Calu3 (cell line): ENCODE results near the gene RLBP1. TPM values are rescaled to one million over a fixed set of nuclear protein-coding genes. Genes with fewer than 3 reads are reported as not detected.

Source experiments
- BruUV-seq: library from RNA; stranded (reverse); fragments of 400-500 nt; replicated peaks from 2 replicates; lab custom pipeline; 2021; lab: Mats Ljungman, UMichigan
- CTCF ChIA-PET: fragments of 300-600 bp; sonication (Branson Sonifier 250); formaldehyde crosslinking; loops from one replicate; lab custom pipeline; 2022; ENCODE audit warnings: antibody characterized with exemption; lab: Charles Lee
- DNase-seq: peaks from one replicate; pipeline ENCODE4 v3.0.0; 2022
- H3K27ac Mint-ChIP-seq: one replicate; pipeline ENCODE4 v1.8.0; 2022; ENCODE audit warnings: mixed read lengths; ENCODE audit not compliant: unreplicated experiment
- H3K27me3 Mint-ChIP-seq: one replicate; pipeline ENCODE4 v1.8.0; 2022; ENCODE audit warnings: mixed read lengths; ENCODE audit not compliant: unreplicated experiment
- H3K36me3 Mint-ChIP-seq: one replicate; pipeline ENCODE4 v1.8.0; 2022; ENCODE audit warnings: mild to moderate bottlenecking, moderate library complexity, mixed read lengths; ENCODE audit not compliant: insufficient read depth, unreplicated experiment
- H3K4me1 Mint-ChIP-seq: one replicate; pipeline ENCODE4 v1.8.0; 2022; ENCODE audit warnings: mild to moderate bottlenecking, low read depth, mixed read lengths; ENCODE audit not compliant: unreplicated experiment
- H3K4me3 Mint-ChIP-seq: one replicate; pipeline ENCODE4 v1.8.0; 2022; ENCODE audit warnings: mild to moderate bottlenecking, low read depth, moderate library complexity, mixed read lengths; ENCODE audit not compliant: unreplicated experiment
- H3K9me3 Mint-ChIP-seq: one replicate; pipeline ENCODE4 v1.8.0; 2022; ENCODE audit warnings: low read depth, mixed read lengths; ENCODE audit not compliant: unreplicated experiment
- CTCF ChIP-seq: fragments of 200-600 bp; IDR thresholded peaks from one replicate; pipeline ENCODE4 v1.8.0; 2022; ENCODE audit warnings: antibody characterized with exemption; ENCODE audit not compliant: unreplicated experiment
- intact Hi-C: fragments of 100-400 bp; cut with micrococcal nuclease; formaldehyde crosslinking; loops from one replicate; pipeline ENCODE4 v1.10.0; 2022; ENCODE audit not compliant: unreplicated experiment
- total RNA-seq: library from RNA; stranded (reverse); gene quantifications from 2 replicates; pipeline ENCODE4 v1.2.3, GENCODE V29; 2022

RLBP1 gene
- total RNA-seq, 1 experiment from 2014 or later, result not detected

- Mint-ChIP-seq H3K9me3 (no peaks in the 10 kb centered on the region), H3K4me1 (peaks cover 7% of the 10 kb centered on the region), H3K36me3 (no peaks in the 10 kb centered on the region), H3K27ac (no peak overlapping the region), H3K27me3 (peaks cover 45% of the 10 kb centered on the region), H3K4me3 (no peak overlapping the region)
- CTCF ChIA-PET, result interaction anchor here (0.5 to 0.7 kb wide), 3 partner anchors 19 to 326 kb away, joined by 3 to 5 read pairs (median 5); no protein-coding TSS in a partner anchor
- no peak for DNase-seq
- TF ChIP-seq CTCF, result no peak
- no TSS peak for BruUV-seq
- intact Hi-C loops, result no loop called here
These were observed 9.7 kb downstream of the RLBP1 start for GRCh38 chr15:89211678-89212170.

GRCh38 chr15:89209057-89209456 lies 12.3 kb downstream of the RLBP1 start:
- Mint-ChIP-seq H3K4me1 (peaks cover 8% of the 10 kb centered on the region), H3K27ac (no peak overlapping the region), H3K36me3 (peaks cover 13% of the 10 kb centered on the region), H3K9me3 (no peaks in the 10 kb centered on the region), H3K27me3 (peaks cover 26% of the 10 kb centered on the region), H3K4me3 (no peak overlapping the region)
- no peak for TF ChIP-seq CTCF
- no TSS peak for BruUV-seq
- intact Hi-C loops, result no loop called here
- CTCF ChIA-PET, result interaction anchor here (0.6 to 1.0 kb wide), 3 partner anchors 21 to 85 kb away, joined by 3 to 4 read pairs (median 3); no protein-coding TSS in a partner anchor
- no peak for DNase-seq

- Mint-ChIP-seq H3K4me1 (peaks cover 8% of the 10 kb centered on the region), H3K27me3 (peaks cover 26% of the 10 kb centered on the region), H3K36me3 (peaks cover 16% of the 10 kb centered on the region), H3K4me3 (no peak overlapping the region), H3K27ac (no peak overlapping the region), H3K9me3 (no peaks in the 10 kb centered on the region)
- no TSS peak for BruUV-seq
- CTCF ChIA-PET, result no interaction called here
- intact Hi-C loops, result no loop called here
- TF ChIP-seq CTCF, result no peak
- DNase-seq, result no peak
These were observed 13.1 kb downstream of the RLBP1 start for GRCh38 chr15:89208256-89208655.

GRCh38 chr15:89206908-89207331 lies 14.5 kb downstream of the RLBP1 start:
- intact Hi-C loops, result loop anchor here (1.0 to 2.0 kb wide), 2 partner anchors 36 to 94 kb away; partner anchors contain the start of gene FANCI
- DNase-seq, result peak; percentile 90
- CTCF ChIA-PET, result interaction anchor here (0.5 to 2.4 kb wide), 20 partner anchors 9 to 328 kb away, joined by 3 to 28 read pairs (median 4); partner anchors contain the start of genes ABHD2 and FANCI
- Mint-ChIP-seq H3K9me3 (no peaks in the 10 kb centered on the region), H3K36me3 (peaks cover 16% of the 10 kb centered on the region), H3K4me1 (peaks cover 8% of the 10 kb centered on the region), H3K4me3 (peak overlapping the region; percentile 15), H3K27ac (no peak overlapping the region), H3K27me3 (peaks cover 26% of the 10 kb centered on the region)
- BruUV-seq, result no TSS peak
- TF ChIP-seq CTCF, result peak; percentile 96
